Inflammatory macrophage treated with lipopolysaccharide for 4 hours (primary cell): ENCODE measurements around the gene ACSS3.
"Not testable (repeated sequence)": the region's sequence is repeated elsewhere in the genome, so short reads cannot be mapped to it uniquely, and the experiment has no call there.

ENCODE experiments used
- DNase-seq: peaks from one replicate; pipeline ENCODE4 v3.0.0-alpha.2; 2020

The ACSS3 gene

GRCh38 chr12:81077686-81078441 is at the start of gene ACSS3:
TSS of gene ACSS3 (plus strand) at chr12:81078079. CDS start at chr12:81078121, 42 bp downstream.
- no peak for DNase-seq

DNA sequence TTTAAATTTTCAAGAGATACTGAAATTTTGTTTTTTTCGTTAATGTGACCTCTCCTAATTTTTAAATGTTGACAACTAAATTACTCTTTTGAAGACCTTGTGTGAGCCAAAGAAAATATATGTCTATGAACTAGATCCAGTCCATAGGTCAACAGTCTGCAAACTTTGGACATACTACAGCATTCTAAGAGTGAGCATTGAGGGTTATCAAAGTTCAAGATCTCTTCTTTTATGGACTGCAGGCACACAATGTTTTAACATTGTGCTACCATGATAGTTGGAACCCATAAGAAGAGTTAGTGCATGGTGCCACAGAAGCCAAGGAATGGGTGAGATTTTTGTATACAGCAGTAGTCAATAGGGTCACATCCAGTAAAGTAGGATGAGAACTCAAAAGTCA is 43.0 kb upstream of the ACSS3 start:
- no peak for DNase-seq

DNA sequence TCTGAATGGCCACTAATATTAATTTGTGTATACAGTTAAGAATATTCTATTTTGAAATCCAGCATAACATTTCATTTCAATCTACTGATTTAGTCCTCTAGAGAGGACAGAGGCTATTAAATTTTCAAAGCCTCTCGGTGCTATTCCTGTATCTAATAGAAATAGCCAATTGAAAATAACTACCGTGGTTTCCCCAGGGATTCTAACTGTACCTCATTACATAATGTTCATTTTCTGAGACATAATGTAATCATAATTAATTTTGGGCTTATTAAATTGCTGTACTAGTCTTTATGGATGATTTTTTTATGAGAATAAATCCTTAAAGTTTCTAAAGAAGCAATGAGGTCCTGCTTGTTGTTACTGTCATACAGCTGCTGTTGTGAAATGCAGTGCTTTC is 38.6 kb upstream of the ACSS3 start:
- DNase-seq: no peak

GRCh38 chr12:81043979-81044740 is 33.7 kb upstream of the ACSS3 start:
- no peak for DNase-seq

- DNase-seq: not testable (repeated sequence)
Observed at GRCh38 chr12:81064971-81065370, 12.9 kb upstream of the ACSS3 start.

DNA sequence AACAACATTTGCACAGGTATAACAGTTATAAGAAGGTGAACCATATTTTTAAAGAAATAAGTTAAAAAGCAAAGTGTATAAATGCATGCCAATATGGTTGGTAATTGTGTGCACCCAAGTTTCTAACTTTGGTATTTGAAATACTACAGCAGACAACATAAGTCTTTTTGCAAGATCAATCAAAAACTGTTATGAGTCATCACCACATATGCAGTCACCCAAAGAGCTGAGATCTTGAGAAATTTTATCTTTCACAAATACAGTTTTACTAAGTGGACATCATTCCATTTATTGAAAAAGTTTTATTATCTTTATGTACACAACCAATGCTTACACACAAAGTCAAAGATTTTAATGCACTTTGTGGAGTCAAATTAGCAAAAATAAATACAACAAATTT is 7.0 kb upstream of the ACSS3 start:
- DNase-seq: no peak

- no peak for DNase-seq
Observed at GRCh38 chr12:81075539-81075938, 2.3 kb upstream of the ACSS3 start.

- no peak for DNase-seq
Observed at GRCh38 chr12:81077329-81077685, 572 bp upstream of the ACSS3 start.

- DNase-seq: no peak
Observed at GRCh38 chr12:81078469-81079196, 754 bp downstream of the ACSS3 start.

DNA sequence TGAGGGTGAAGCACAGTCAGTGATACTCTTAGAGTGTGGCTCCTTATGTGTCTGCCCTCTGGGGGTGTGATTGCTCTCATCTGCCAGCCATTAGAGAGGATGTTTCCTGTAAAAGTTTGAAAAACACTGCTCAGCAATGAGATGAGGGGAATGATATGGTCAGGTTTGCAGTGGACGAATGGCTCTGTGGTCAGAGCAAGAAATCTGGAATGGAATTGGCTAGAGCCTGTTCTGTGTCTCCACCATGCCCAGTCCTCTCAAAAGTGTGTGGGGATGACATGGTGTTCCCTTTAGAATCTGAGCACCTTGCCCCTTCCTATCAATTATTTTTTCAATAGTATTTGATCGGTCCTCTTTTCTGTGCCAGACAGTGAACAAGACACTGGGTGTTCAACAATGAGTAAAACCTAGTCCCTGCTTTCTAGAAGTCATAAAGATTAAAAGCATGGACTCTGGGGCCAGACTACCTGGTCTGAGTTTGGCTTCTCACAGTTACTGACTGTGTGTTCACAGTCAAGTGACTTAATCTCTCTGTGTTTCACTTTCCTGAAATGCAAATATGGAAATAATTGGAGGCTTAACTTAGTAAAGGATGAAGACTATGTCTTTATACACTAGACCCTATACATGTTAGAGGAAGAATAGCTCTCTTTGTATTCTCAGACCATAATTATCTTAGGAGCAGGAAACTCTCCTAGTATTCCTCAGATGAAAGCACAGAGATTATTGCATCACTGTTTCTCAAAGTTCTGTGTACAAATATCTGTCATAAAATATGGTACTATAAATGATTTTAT is 1.6 kb downstream of the ACSS3 start:
- DNase-seq: no peak

GRCh38 chr12:81080431-81080983 is 2.6 kb downstream of the ACSS3 start:
- no peak for DNase-seq

DNA sequence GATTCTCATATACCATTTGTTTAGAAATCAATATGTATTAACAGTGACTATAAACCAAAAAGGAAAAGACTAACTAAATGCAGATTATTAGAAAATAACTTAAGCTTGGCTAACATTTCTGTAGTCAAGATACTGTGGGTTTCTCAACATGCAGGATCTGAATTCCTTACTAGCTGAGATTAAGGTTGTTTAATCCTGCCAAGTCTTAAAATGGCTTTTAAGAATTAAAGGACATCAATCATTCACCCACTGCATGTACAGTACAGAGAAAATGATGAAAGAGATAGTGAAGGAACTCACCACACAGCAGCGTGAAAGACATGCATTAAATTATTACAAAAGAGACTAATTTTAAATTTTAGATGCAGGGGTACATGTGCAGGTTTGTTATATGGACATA is 3.8 kb downstream of the ACSS3 start:
- DNase-seq: no peak

- DNase-seq: no peak
Observed at GRCh38 chr12:81083018-81083417, 5.1 kb downstream of the ACSS3 start.

DNA sequence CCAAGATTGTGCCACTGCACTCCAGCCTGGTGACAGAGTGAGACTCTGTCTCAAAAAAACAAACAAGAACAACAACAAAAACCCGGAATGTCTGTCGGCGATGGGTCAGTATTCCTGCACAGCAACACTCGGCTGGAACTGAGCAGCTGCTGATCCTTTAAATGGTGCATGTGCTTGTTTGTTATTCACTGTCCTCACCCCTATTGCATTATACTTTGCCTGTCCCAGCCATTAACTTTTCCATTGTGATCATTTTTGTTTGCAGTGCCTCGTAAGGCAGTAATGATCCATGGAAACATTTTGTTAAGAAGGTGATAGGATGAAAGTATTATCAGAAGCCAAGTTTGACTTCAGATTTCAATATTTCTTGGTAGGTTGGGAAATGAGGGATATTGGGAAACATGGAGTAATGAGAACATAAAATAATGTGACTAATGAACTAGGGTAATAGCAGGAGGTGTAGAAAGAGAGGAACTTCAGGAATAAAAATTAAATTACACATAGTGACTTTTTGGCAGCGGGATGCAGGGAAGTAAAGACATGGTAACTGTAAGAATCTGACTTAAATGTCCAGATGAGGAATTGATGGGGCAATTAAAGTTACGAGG is 6.1 kb downstream of the ACSS3 start:
- no peak for DNase-seq

DNA sequence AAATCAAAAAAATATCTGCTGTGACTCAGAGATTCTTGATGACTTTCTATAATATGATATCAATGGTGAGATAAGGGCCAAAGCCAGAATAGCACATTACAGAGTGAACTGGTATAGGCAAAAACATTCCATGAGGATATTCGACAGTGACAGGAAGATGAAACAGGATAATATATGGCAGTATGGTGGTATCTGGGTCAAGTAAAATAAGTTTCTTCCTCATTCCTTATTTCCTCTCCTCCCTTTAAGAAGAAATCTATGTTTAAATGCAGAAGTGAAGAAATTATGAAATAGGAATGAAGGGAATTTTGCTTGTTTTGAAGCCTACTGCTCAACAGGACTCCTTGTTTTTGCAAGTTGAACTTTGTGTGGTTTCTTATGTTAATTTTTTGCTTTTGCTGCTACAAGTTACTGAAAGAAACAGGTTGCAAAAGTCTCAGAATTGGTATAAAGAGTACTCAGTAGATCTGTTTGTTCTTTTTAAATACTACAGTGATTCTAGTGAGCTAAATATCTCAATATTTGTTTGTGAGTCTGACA is 7.0 kb downstream of the ACSS3 start:
- no peak for DNase-seq

GRCh38 chr12:81085832-81086231 is 8.0 kb downstream of the ACSS3 start:
- DNase-seq: no peak

GRCh38 chr12:81086342-81086741 is 8.5 kb downstream of the ACSS3 start:
- DNase-seq: no peak

- DNase-seq: no peak
Observed at GRCh38 chr12:81088221-81088620, 10.3 kb downstream of the ACSS3 start.

- no peak for DNase-seq
Observed at GRCh38 chr12:81089412-81089811, 11.5 kb downstream of the ACSS3 start.

DNA sequence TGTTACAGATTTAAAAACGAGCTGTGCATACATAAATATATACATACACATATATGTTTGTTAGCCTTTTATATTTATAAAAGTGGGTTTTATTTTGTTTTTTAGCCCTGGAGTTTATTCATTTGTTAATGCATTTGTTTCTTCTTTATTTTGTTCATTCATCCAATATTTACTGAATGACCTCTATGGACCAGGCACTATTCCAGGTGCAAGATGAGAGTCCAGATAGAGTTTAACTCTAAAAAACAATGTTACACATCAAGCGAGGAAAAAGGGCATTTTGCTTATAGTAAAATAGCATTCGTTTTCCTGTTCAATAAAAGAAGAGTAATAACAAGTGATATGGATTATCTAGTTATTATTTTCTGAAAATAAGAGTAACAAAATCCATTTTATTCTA is 14.2 kb downstream of the ACSS3 start:
- DNase-seq: no peak

GRCh38 chr12:81094718-81095360 is 17.0 kb downstream of the ACSS3 start:
- DNase-seq: no peak
